SK-N-SH (cell line): ENCODE measurements around the gene QSOX2. TPM values are rescaled to one million over a fixed set of nuclear protein-coding genes. Genes with fewer than 3 reads are reported as not detected.

ENCODE experiments used
- CTCF ChIA-PET: fragments of 300-600, 350-600 bp; formaldehyde crosslinking; extraction: SDS; loops from one replicate; lab custom pipeline; 2021; lab: Yijun Ruan, JAX
- POLR2A ChIA-PET: fragments of 350-600 bp; sonication (Branson Sonifier 250); formaldehyde crosslinking; extraction: SDS; loops from one replicate; lab custom pipeline; 2020; ENCODE audit warnings: antibody characterized with exemption, inconsistent platforms; lab: Yijun Ruan, JAX
- DNase-seq: peaks from one replicate; pipeline ENCODE4 v3.0.0; 2012
- H2AFZ ChIP-seq: fragments of 200-600 bp; sonication (generic); 2 replicates; pipeline ENCODE4 v1.8.1; 2016; ENCODE audit warnings: antibody characterized with exemption, mild to moderate bottlenecking, low read depth
- H3F3A ChIP-seq: fragments of 200-600 bp; sonication (generic); replicated peaks from 2 replicates; pipeline ENCODE3; 2016; ENCODE audit warnings: antibody characterized with exemption, mild to moderate bottlenecking; ENCODE audit not compliant: insufficient read depth
- H3K27ac ChIP-seq, 2 experiments: fragments of 200-500 bp in 1 of 2; fragments of 200-600 bp in 1 of 2; sonication (Bioruptor generic) in 1 of 2; sonication (generic), shearing (Covaris generic) in 1 of 2; 2 replicates each; pipeline versions ENCODE4 v1.5.1 to v1.6.1; 2014 to 2016; ENCODE audit warnings: low read depth in 2 of 2, inconsistent platforms in 1 of 2, low read length in 1 of 2, mild to moderate bottlenecking in 1 of 2, mixed read lengths in 1 of 2
- H3K27me3 ChIP-seq: fragments of 200-600 bp; sonication (generic), shearing (Covaris generic); 2 replicates; pipeline ENCODE4 v1.6.1; 2016; ENCODE audit warnings: mixed run types; ENCODE audit not compliant: insufficient read depth
- H3K36me3 ChIP-seq, 2 experiments: fragments of 200-500 bp in 1 of 2; fragments of 200-600 bp in 1 of 2; sonication (Bioruptor generic) in 1 of 2; sonication (generic) in 1 of 2; replicated peaks in 1 of 2; 2 replicates each; pipeline versions ENCODE3 to v1.5.1; 2014 to 2016; ENCODE audit warnings: low read length in 1 of 2, mild to moderate bottlenecking in 1 of 2; ENCODE audit not compliant: insufficient read depth in 2 of 2, control insufficient read depth in 1 of 2
- H3K4me1 ChIP-seq, 2 experiments: fragments of 200-500 bp in 1 of 2; fragments of 200-600 bp in 1 of 2; sonication (Bioruptor generic) in 1 of 2; sonication (generic), shearing (Covaris generic) in 1 of 2; 2 replicates each; pipeline versions ENCODE4 v1.5.1 to v1.6.1; 2014 to 2016; ENCODE audit warnings: low read depth in 1 of 2, low read length in 1 of 2, mixed run types in 1 of 2; ENCODE audit not compliant: insufficient read depth in 2 of 2, control insufficient read depth in 1 of 2
- H3K4me2 ChIP-seq: fragments of 200-600 bp; sonication (generic), shearing (Covaris generic); 2 replicates; pipeline ENCODE4 v1.6.1; 2017; ENCODE audit warnings: mixed run types
- H3K4me3 ChIP-seq, 2 experiments: fragments of 200-500 bp in 1 of 2; fragments of 200-600 bp in 1 of 2; sonication (Bioruptor generic) in 1 of 2; sonication (generic), shearing (Covaris generic) in 1 of 2; 2 replicates each; pipeline versions ENCODE4 v1.5.1 to v1.8.1; 2014 to 2016; ENCODE audit warnings: low read depth in 2 of 2, inconsistent platforms in 1 of 2, low read length in 1 of 2, mild to moderate bottlenecking in 1 of 2, mixed read lengths in 1 of 2, moderate library complexity in 1 of 2
- H3K79me2 ChIP-seq: fragments of 200-600 bp; sonication (generic); 2 replicates; pipeline ENCODE4 v1.8.1; 2017; ENCODE audit warnings: mild to moderate bottlenecking; ENCODE audit not compliant: insufficient read depth
- H3K9ac ChIP-seq: fragments of 200-600 bp; sonication (generic); 2 replicates; pipeline ENCODE4 v1.6.1; 2017; ENCODE audit warnings: mixed run types
- H3K9me2 ChIP-seq: fragments of 200-600 bp; sonication (generic); 2 replicates; pipeline ENCODE4 v1.6.1; 2017; ENCODE audit warnings: mixed run types
- H3K9me3 ChIP-seq: fragments of 200-600 bp; sonication (generic); 2 replicates; pipeline ENCODE4 v1.6.1; 2017; ENCODE audit warnings: mixed run types, mild to moderate bottlenecking, moderate library complexity
- H4K20me1 ChIP-seq: fragments of 200-600 bp; sonication (generic); 2 replicates; pipeline ENCODE4 v1.6.1; 2017; ENCODE audit warnings: mild to moderate bottlenecking, mixed run types; ENCODE audit not compliant: insufficient read depth
- CHD2 ChIP-seq: fragments of 150-350 bp; IDR thresholded peaks from 2 replicates; pipeline ENCODE4 v1.6.1; 2018; ENCODE audit warnings: low read length; ENCODE audit not compliant: partially characterized antibody
- ELF1 ChIP-seq: IDR thresholded peaks from 2 replicates; pipeline ENCODE4 v1.4.0; 2012
- FOXM1 ChIP-seq: IDR thresholded peaks from 2 replicates; pipeline ENCODE4 v1.4.0; 2012; ENCODE audit warnings: low read depth, mild to moderate bottlenecking
- MEF2A ChIP-seq: IDR thresholded peaks from 2 replicates; pipeline ENCODE4 v1.4.0; 2012; ENCODE audit warnings: low read depth, borderline replicate concordance
- MXI1 ChIP-seq: IDR thresholded peaks from 2 replicates; pipeline ENCODE4 v1.6.1; 2012; ENCODE audit warnings: mild to moderate bottlenecking, low read depth, low read length, improper control_type of control experiment
- NFIC ChIP-seq: IDR thresholded peaks from 2 replicates; pipeline ENCODE4 v1.4.0; 2012; ENCODE audit warnings: borderline replicate concordance
- POLR2AphosphoS5 ChIP-seq: IDR thresholded peaks from 2 replicates; pipeline ENCODE4 v1.6.1; 2012; ENCODE audit warnings: low read depth, low read length
- RAD21 ChIP-seq: IDR thresholded peaks from 2 replicates; pipeline ENCODE4 v1.6.1; 2012; ENCODE audit warnings: mild to moderate bottlenecking, low read length
- RFX5 ChIP-seq: IDR thresholded peaks from 2 replicates; pipeline ENCODE4 v1.6.1; 2012; ENCODE audit warnings: mild to moderate bottlenecking, improper control_type of control experiment, low read length
- RXRA ChIP-seq: IDR thresholded peaks from 2 replicates; pipeline ENCODE4 v1.4.0; 2012; ENCODE audit warnings: low read depth, mild to moderate bottlenecking, borderline replicate concordance
- TCF12 ChIP-seq: IDR thresholded peaks from 2 replicates; pipeline ENCODE4 v1.4.0; 2012
- YY1 ChIP-seq: IDR thresholded peaks from 2 replicates; pipeline ENCODE4 v1.4.0; 2012; ENCODE audit warnings: low read depth, mild to moderate bottlenecking
- WGBS: methylation state at CpG from one replicate; pipeline ENCODE4 v1.1.6; 2017; ENCODE audit warnings: low lambda C conversion rate; 5-methylcytosine and 5-hydroxymethylcytosine counted together
- polyA plus RNA-seq, 3 experiments: library from polyadenylated mRNA; depleted of rRNA; stranded (reverse); fragments of >200 nt; gene quantifications; 2 replicates each; pipeline ENCODE4 v1.2.3, GENCODE V29; 2012

The QSOX2 gene
- polyA plus RNA-seq, 1 of the 3 experiments (the other 2 are of a cell fraction), result 26.6 TPM

DNA sequence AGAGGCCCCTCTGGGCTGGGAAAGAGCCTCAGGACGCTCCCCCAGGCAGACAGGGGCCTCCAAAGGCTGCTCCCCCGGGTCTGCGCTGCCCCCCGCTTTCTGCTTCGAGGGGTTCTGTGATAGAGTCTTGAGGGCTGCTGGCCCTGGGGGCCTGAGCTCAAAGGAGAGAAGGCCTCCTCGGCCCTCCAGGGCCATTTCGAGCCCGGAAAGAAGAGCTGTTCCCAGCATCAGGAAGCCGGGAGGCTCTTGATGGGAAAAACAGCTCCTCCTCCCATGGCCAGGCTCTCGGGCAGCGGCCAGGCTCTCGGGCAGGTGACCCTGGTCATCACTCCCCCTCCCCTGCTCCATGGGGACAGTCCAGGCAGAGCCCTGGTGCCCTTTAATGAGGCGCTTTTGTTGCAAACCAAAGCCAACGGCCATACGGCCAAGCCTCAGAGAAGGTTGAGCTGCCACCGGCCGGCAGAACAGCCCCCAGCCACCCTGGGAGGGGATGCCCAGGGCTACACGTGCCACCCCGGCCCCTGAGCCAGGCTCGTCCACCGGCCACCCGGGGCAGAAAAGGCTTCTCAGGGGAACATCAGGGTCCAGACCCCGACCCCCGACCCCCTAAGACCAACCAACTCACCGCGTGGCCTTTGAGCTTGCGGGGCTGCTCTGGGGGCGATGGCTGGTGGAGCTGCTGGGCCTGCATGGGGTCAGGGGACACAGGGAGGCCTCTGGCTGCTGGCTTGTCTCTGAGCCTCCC lies 16.2 kb upstream of the QSOX2 start:
- WGBS, result 91% methylated on average over 9 of the region's 28 CpGs
- H3K4me2 ChIP-seq, result no peak overlapping the region
- no peaks in the 10 kb centered on the region for H4K20me1 ChIP-seq
- no peak overlapping the region for H3K4me3 ChIP-seq
- no peaks in the 10 kb centered on the region; a peak in 1 of 4 replicates for H3K4me1 ChIP-seq
- no peaks in the 10 kb centered on the region for H3F3A ChIP-seq
- no peaks in the 10 kb centered on the region for H3K9me2 ChIP-seq
- TF ChIP-seq FOXM1 (no peak), MXI1 (no peak), RFX5 (no peak)
- no peak for DNase-seq
- H3K79me2 ChIP-seq, result no peaks in the 10 kb centered on the region
- H3K9me3 ChIP-seq, result no peaks in the 10 kb centered on the region
- CTCF ChIA-PET, result interaction anchor here (0.8 to 2.1 kb wide), 6 partner anchors 12 to 128 kb away, joined by 3 to 10 read pairs (median 4); no protein-coding TSS in a partner anchor
- no peaks in the 10 kb centered on the region for H3K36me3 ChIP-seq
- H2AFZ ChIP-seq, result no peak overlapping the region
- POLR2A ChIA-PET, result no interaction called here
- H3K9ac ChIP-seq, result no peak overlapping the region
- H3K27me3 ChIP-seq, result no peaks in the 10 kb centered on the region
- no peak overlapping the region for H3K27ac ChIP-seq

DNA sequence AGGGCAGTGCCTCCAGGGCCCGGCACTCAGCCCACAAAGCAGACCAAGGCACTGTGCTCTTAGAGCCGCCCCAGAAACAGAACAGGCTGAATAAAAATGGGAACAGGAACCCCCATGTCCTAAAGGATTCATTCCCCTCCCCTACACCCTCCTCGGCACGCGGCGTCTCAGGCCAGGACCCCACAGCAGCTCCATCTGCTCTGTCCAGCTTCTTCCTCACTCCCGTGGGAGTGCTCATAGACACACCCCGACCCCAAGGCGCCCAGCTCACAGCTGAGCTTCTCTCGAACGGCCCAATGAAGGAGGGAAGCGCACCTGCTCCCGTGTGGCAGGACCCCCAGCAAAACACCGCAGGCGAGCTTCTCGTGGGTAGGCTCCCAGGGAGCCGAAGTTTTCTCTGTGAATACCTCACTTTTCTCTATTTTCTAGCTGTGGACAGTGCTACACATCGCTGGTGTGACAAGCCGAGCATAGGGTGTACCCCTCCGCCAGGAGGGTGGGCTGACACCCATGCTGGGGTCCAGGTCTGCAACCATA lies 15.4 kb upstream of the QSOX2 start:
- H4K20me1 ChIP-seq, result no peaks in the 10 kb centered on the region
- no peaks in the 10 kb centered on the region for H3K27me3 ChIP-seq
- 63% methylated on average over 18 of the region's 20 CpGs for WGBS
- H3F3A ChIP-seq, result no peaks in the 10 kb centered on the region
- H3K4me3 ChIP-seq, result no peak overlapping the region
- DNase-seq, result no peak
- H3K36me3 ChIP-seq, result no peaks in the 10 kb centered on the region
- H3K4me2 ChIP-seq, result no peak overlapping the region
- no peak overlapping the region for H3K27ac ChIP-seq
- no peaks in the 10 kb centered on the region for H3K9me2 ChIP-seq
- no peak overlapping the region for H3K9ac ChIP-seq
- CTCF ChIA-PET, result interaction anchor here (1.0 to 2.0 kb wide), 4 partner anchors 35 to 127 kb away, joined by 3 to 7 read pairs (median 4); no protein-coding TSS in a partner anchor
- no peaks in the 10 kb centered on the region; a peak in 1 of 4 replicates for H3K4me1 ChIP-seq
- no peaks in the 10 kb centered on the region for H3K79me2 ChIP-seq
- no peaks in the 10 kb centered on the region for H3K9me3 ChIP-seq
- TF ChIP-seq RFX5 (no peak), MEF2A (no peak), RXRA (no peak), NFIC (no peak), POLR2AphosphoS5 (no peak)
- TF ChIP-seq, all 33 proteins: peak for 0
- H2AFZ ChIP-seq, result no peak overlapping the region
- POLR2A ChIA-PET, result no interaction called here

DNA sequence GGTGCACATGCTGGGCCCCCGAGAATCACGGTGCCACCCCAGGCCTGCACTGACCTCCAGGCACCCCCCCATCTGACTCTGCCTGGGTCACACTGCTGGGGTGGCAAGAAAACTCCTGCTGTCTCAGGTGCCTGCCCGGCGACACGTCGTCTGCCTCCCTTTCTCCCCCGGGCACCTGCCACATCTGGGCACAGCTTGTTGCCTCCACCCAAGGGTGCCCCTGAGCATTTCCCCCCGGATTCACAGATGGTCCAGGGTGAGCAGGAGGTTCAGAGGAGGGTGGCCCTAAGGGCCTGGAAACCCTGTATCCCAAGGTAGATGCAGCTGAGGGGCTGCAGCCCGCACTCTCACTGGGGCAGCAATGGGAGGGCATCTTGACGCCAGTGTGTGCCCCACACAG lies 14.9 kb upstream of the QSOX2 start:
- H3K4me3 ChIP-seq, result no peak overlapping the region
- WGBS, result 68% methylated on average over 7 of the region's 10 CpGs
- H3K9ac ChIP-seq, result no peak overlapping the region
- H3K36me3 ChIP-seq, result no peaks in the 10 kb centered on the region
- H3K27me3 ChIP-seq, result no peaks in the 10 kb centered on the region
- CTCF ChIA-PET, result interaction anchor here (1.0 to 2.0 kb wide), 4 partner anchors 34 to 126 kb away, joined by 3 to 7 read pairs (median 4); no protein-coding TSS in a partner anchor
- H3K9me3 ChIP-seq, result no peaks in the 10 kb centered on the region
- H3K4me1 ChIP-seq, result no peaks in the 10 kb centered on the region; a peak in 1 of 4 replicates
- no peak overlapping the region for H3K27ac ChIP-seq
- no peaks in the 10 kb centered on the region for H3K79me2 ChIP-seq
- no peak overlapping the region for H2AFZ ChIP-seq
- no peaks in the 10 kb centered on the region for H3K9me2 ChIP-seq
- no peaks in the 10 kb centered on the region for H4K20me1 ChIP-seq
- no peaks in the 10 kb centered on the region for H3F3A ChIP-seq
- no peak overlapping the region for H3K4me2 ChIP-seq
- no peak for DNase-seq
- TF ChIP-seq ELF1, result no peak
- no peak for TF ChIP-seq CHD2
- no peak for TF ChIP-seq POLR2AphosphoS5
- TF ChIP-seq TCF12, result no peak
- no peak for TF ChIP-seq MXI1
- TF ChIP-seq RAD21, result no peak
- TF ChIP-seq YY1, result no peak
- POLR2A ChIA-PET, result no interaction called here
